H1 (cell line): ENCODE results near the gene RPS6KA2. TPM values are rescaled to one million over a fixed set of nuclear protein-coding genes. Genes with fewer than 3 reads are reported as not detected.

Experiments used
- CHD1 ChIP-seq: IDR thresholded peaks from 2 replicates; pipeline ENCODE4 v1.6.1; 2012; ENCODE audit warnings: low read depth, low read length, improper control_type of control experiment
- KDM5A ChIP-seq: fragments of 200-600 bp; IDR thresholded peaks from 2 replicates; pipeline ENCODE4 v1.7.1; 2012; ENCODE audit warnings: mild to moderate bottlenecking, low read length, inconsistent platforms, mixed read lengths
- NRF1 ChIP-seq: IDR thresholded peaks from 2 replicates; pipeline ENCODE4 v1.6.1; 2011; ENCODE audit warnings: mild to moderate bottlenecking, low read depth, low read length, improper control_type of control experiment
- polyA plus RNA-seq, 7 experiments: library from polyadenylated mRNA; depleted of rRNA in 3 of 7; stranded (reverse) in 5 of 7; unstranded in 2 of 7; fragments of >200 nt in 5 of 7; fragments of 200-250 nt in 2 of 7; gene quantifications; 1 replicate in 5 of 7; 2 replicates in 1 of 7; 4 replicates in 1 of 7; pipeline versions ENCODE4 v1.2.1 to v1.2.3, GENCODE V29; 2011 to 2013; ENCODE audit warnings: missing spikeins in 2 of 7, mixed read lengths in 2 of 7
- total RNA-seq: library from RNA; stranded (reverse); fragmentation: NEBNext Ultra II Directional; extraction: Animal tissue kit (Norgen Biotek cat#: 25700); gene quantifications from 2 replicates; pipeline ENCODE4 v1.2.1, GENCODE V29; 2021

Gene RPS6KA2
- total and polyA plus RNA-seq, 2 of the 8 experiments (the other 6 are each of a cell fraction or from before 2014, with no cell fraction given): 8.8 to 25.7 TPM

DNA sequence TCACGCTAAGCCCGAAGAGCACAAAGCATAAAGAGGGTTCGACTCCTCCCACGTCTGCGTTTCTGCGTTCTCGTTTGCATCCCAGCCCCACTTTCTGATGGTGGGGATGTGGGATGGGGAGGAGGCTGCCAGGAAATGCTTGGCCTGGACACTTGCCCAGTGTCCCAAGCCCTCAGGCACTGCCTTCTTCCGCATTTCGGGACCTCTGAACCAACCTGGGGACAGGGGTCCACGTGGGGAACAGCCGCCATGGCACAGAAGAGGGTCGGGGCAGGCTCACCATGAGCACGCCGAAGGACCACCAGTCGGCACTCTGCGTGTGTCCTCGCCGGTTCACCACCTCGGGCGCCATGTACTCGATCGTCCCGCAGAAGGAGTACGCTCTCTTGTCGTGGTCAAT lies 128.8 kb downstream of the RPS6KA2 start (continued):
- no peak for TF ChIP-seq CHD1
- TF ChIP-seq NRF1: no peak
- TF ChIP-seq KDM5A: no peak
